ENCODE measurements around the gene MRPS10.

GRCh38 chr6:42224222-42225028 lies 6.8 kb upstream of the MRPS10 start:
- TF ChIP-seq, protein P1, sequence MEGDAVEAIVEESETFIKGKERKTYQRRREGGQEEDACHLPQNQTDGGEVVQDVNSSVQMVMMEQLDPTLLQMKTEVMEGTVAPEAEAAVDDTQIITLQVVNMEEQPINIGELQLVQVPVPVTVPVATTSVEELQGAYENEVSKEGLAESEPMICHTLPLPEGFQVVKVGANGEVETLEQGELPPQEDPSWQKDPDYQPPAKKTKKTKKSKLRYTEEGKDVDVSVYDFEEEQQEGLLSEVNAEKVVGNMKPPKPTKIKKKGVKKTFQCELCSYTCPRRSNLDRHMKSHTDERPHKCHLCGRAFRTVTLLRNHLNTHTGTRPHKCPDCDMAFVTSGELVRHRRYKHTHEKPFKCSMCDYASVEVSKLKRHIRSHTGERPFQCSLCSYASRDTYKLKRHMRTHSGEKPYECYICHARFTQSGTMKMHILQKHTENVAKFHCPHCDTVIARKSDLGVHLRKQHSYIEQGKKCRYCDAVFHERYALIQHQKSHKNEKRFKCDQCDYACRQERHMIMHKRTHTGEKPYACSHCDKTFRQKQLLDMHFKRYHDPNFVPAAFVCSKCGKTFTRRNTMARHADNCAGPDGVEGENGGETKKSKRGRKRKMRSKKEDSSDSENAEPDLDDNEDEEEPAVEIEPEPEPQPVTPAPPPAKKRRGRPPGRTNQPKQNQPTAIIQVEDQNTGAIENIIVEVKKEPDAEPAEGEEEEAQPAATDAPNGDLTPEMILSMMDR (IDR thresholded peaks at IDR 0.05): no peak
- no peak for TF ChIP-seq POLR2A (IDR thresholded peaks at IDR 0.05)
- no peak for TF ChIP-seq POLR2AphosphoS5 (IDR thresholded peaks at IDR 0.05)
